Activated CD4-positive, CD25-positive, alpha-beta regulatory T cell treated with anti-CD3 and anti-CD28 coated beads, Interleukin-2, amount 50 U/mL, for 72 hours (primary cell): Measurements from ENCODE around the gene GPC6.

Experiments
- DNase-seq: peaks from one replicate; pipeline ENCODE4 v3.0.0; 2021

Gene GPC6

DNA sequence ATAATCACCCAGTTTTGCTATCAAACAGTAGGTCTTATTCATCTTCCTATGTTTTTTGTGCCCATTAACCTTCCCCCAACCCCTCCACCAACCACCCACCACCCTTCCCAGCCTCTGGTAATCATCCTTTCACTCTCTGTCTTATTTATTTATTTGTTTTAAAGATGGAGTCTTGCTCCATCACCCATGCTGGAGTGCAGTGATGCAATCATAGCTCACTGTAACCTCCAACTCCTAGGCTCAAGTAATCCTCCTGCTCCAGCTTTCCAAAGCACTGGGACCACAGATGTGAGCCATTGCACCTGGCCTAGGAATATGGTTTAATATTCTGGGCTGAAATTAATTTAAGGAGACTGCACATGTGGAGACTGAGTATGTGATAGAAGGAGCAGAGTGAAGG, 527.0 kb downstream of the GPC6 start:
- no peak for DNase-seq

DNA sequence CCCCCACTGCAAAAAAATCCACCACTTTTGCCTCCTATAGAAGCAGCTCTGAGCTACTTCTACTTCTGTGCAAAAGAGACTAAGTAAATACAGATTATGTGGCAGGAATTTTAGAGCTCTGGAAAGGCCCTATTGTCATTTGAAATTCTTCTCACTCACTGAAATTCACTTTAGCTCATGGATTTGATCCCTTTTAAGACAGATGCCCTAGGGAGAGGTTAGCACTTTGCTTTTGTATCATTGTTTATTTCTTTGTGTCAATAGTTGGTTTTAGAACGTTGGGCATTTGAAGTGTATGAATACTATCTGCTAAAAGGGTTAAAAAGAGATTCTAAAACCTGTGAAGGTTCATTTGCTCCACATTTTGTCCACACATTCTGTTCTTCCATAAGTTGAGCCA, 528.7 kb downstream of the GPC6 start:
- DNase-seq = no peak

DNA sequence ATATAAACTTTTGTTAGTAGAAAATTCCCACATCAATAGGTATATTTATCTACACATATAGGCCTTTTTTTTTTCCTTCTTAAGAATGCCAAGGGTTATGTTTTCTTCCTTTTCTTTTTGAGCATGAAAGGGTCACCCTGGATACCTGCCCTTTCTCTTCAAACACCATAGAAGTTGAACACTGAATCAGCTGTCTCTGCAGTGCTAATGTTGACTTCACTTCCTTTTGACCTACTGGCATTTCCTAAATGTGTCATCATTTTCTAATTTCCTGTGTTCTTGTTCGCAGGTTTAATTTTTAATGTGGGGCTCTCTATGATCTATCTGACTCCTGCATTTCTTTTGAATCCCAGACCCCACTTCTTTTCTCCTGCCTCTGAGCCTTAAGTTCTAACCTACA, 532.0 kb downstream of the GPC6 start:
- no peak for DNase-seq

DNA sequence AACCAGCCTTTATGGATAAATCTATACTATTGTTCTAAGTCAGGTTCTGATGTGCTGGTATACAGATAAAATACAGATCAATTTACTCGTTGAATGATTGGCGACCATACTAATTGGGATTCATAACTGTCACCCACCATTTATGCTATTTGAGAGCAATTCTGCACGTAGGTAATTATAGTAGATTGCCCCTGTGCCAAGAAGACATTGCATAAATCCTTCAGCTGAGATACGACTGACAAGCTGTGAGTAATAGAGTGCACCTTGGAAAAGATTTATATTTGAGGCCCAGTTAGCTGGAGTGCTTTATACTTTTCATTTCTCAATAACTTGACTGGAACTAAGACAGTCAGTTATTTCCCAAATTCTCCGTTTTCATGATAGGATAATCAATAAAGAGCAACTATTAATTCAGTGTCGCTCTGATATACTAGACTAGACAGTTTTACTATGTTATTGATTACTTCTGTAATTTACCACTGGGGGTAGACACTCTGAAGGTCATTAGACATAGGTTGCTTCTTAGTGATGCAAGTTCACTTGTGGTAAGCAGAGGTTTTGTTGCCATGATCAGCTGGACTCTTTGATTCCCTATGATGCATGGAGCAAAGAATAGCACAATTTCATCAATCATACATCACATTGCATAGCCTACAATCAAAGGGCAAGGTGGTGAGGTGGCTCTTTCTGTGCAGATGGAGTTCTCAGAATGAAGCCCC, 536.3 kb downstream of the GPC6 start:
- no peak for DNase-seq

DNA sequence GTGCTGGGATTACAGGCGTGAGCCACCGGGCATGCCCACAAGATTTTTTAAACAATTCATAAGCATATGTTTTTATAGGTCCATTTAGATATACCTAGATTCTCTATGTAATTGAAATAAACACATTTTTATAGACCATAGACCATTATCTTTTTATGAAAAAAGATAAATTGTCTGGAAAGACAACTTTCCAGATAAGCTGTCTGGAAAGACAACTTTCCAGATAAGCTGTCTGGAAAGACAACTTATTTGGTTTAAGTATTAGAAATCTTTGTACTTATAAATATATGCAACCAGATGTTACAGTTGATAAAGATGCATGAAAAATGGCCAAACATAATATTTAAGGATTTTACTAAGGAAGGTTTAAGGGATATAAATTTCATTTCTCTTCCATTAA, 538.5 kb downstream of the GPC6 start:
- DNase-seq = no peak

DNA sequence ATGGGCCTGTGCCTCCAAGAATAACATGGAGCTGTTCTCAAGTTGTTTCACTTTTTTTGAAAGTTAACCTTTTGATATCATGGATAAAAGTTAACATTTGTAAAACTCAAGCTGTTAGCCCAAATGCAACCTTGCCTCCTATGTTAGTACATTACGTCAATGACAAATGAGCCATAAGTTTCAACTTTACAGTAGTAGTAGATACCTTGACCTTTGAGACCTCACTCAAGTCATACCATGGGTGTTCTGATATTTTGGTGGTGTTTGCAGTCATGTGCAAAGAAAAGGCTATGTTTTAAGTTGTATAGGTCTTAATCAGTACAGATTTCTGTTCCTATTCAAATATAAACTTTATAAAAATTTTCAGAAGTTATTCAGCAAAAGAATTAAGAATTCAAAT, 539.2 kb downstream of the GPC6 start:
- DNase-seq = no peak

DNA sequence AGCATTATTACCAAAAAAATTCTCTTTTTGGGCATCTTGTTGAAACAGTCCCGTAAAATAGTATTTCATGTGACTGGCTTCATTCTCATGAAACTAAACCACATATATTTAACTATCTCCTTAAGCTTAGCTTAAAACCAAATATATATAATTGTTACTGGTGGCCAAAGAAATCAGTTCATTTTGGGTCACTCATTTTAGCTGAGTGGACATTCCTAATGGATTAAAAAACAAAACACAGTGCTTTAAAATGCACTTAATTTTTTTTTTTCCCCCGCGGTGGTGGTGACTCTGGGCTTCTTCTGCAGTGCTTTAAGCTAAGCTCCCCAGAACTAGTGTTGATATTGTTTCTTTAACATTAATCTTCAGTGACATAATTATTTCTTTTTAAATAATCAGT, 540.1 kb downstream of the GPC6 start:
- no peak for DNase-seq

DNA sequence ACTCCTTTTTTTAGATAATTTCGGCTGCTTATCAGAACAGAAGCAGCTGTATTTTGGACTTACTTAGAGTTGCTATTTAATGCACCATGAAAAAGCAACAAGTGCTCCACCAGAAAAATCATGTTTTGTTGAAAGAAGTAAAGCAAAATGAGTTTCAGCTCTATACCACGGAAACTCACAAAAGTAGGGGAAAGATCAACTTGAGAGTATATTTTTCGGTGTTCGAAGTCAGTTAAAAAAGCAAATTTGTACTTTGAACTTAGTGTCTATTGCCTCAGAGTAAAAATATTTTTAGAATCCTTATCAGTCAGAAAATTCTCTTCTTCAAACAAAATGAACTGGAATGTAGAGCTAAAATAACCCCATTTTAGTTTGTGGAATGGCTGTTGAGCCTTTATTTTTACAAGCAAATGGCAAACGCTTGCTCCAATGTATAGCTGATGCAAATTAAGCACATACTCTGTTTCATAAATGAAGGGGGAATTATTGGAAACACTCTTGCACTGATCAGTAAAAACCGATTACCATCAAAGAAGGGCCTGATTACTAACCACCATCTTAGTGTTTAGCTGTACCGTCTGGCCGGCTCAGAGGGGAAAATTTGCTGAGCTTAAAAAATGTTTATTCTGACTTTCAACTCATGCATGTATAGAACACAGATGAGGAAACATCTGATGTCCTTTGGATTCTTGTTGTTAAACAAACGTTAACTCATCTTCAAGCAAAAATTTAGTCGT, 540.7 kb downstream of the GPC6 start:
- no peak for DNase-seq

DNA sequence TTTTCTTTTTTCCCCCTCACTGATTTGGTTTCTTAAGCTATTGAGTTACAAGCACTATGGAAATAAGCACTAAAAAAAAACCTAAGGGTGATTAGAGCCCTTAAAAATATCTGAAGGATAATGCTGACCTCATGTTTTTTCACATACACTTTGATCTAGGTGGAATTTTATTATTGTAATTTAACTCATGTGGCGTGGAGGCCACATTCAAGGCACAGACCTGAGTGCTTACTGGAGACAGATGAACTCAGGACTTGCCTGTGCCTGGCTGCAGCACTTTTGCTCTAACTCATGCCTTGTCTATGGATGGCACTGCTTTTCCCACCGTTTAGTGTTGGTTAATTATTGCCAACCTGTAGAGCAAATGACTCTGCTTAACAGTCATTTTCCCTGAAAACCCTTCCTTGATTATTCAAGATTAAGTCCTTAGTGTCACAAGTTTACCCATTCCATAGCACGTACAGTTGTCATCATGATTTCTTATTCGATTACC, 541.4 kb downstream of the GPC6 start:
- DNase-seq = no peak

DNA sequence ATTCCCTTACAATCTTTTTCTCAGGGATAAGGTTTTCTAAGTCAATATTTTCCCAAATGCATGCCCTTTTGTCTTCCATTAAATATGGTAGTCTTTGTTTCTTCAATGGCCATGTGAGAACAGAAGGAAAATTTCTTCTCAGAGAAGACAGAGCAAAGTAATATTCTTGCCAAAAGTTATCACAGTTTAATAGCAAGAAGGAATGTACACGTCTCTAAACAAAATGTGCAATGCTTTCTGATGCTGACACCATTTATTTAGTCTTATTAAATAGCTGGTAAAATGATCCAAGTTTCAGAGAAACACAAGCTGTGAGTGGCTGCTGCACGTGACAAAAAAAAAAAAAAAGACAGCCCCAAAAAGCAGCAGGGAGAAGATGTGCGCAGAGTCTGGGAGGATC, 542.5 kb downstream of the GPC6 start:
- no peak for DNase-seq

DNA sequence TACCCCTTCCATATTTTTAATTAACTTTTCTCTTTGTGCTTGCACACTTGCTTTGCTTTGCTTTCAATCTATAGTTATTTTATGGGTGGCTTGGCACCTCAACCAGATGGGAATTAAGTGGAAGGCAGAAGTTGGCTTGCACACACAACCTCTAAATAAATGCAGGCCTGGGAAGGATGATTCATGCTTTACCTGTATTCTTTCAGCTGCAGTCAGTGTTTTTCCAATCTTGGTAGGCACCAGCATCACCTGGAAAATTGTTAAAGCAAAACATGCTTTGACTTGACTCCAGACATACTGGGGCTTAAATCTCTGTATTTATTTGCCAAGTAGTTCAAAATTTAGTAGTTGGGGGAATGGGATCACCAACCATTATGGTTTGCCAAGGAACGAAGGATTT, 543.0 kb downstream of the GPC6 start:
- DNase-seq = no peak

DNA sequence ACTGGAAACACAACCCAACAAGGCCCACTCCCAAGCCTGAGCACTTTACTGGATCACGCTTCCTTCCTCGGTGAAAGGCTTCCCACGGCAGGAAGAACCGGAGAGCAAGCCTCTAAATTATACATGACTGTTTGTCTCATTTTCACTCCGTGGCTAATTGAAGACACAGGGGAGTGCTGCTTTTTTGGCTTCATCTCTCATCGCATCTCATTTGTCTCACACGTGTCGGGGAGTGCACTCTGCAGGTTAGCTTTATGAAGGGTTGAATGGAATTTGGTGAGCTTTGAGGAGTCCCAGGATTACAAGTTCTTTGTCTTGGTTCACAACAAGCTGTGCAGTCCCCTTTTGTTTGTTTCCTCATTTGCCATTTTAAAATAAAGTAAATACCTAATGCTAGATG, 544.6 kb downstream of the GPC6 start:
- no peak for DNase-seq

DNA sequence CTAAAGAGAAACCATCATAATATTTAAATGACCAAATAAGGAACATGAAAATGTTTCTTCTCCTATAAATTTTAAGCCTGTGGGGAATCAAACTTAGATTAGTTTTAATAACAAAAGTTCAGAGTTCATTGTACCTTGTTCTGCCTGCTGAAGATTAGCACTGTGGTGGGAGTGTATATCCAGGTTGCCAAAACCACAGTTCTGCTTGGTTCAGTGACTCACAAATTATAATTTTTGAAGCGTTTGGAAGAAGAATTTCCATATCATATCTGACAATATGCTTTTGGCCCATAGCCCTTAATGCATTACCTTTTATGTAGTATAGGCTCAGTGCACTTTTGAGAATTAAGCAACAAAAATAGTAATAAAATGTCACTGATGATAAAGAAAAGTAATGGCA, 545.2 kb downstream of the GPC6 start:
- no peak for DNase-seq

DNA sequence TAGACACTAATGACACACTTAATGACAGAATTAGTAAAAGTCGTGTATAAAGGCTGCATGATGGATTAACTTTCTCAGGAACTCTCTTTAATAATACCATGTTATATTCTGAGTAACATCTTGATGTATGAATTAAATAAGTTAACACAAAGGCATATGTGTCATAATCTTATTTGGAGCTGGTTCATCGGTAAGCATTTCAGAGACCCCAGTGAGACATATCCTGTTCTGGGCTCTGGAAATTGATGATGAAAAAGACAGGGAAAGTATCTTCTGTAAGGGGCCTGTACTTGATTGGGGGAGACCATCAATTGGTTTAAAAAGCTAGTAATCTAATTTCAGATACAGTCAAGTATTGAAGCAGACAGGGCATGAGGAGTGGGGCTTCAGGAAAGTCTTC, 547.9 kb downstream of the GPC6 start:
- no peak for DNase-seq

DNA sequence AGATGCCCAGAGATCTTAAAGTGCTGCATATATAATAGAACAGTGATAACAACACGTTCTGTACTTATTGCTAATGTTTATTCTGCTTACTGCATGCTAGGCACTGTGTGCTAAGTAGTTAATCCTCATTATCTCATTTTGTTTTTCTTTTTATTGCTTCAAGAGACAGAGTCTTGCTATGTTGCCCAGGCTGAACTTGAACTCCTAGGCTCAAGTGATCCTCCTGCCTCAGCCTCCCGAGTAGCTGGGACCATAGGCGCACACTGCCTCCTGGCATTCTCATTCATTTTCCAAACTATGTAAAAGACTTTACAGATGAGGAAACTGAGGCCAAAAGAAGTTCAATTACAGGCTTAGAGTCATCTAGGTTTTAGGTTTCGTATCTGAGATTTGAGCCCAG, 548.4 kb downstream of the GPC6 start:
- DNase-seq = no peak

DNA sequence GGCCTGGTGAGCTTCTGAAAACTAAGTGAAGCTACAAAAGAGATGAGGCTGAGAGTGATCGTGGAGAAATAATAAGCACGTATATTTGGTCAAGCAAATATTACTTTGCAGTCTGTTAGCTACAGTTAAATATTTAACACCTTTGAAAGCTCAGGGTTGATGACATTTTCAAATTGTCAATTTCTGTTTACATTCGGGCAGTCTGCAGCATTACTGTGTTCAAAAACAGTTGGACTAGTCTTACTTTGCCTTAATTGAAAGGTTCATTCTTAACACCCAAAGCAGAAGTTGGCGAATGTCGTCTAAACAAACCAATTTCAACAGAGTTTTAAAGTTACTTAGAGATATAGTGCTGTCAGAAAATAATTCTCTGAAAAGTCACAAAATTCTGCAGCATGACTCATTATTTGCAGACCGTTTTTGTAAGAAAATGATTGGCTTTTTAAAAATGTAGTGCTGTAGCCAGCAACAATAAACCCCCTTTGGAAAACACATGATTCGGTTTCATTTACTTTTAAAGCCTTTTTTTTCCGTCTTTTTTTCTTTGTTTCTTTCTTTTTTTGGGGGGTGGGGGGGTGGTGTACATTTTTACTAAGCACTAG, 549.0 kb downstream of the GPC6 start:
- DNase-seq = no peak

DNA sequence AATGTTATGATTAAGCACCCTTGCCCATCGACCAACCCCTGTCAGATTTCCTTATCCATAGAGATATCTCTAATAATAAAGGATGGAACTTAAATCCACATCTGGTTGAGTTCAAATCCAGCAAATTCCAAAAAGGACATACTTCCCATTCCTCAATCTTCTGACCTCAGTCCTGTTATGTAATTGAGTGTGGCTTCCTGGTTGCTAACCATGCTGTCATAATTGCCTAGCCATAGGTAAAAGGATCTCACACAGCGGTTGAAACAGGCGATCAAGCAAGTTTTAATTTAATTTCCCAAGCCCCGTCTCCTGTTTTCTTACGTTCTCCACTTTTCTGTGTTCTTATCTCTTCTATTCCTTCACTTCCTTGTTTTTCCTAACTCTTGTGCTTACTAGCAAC, 550.3 kb downstream of the GPC6 start:
- no peak for DNase-seq

DNA sequence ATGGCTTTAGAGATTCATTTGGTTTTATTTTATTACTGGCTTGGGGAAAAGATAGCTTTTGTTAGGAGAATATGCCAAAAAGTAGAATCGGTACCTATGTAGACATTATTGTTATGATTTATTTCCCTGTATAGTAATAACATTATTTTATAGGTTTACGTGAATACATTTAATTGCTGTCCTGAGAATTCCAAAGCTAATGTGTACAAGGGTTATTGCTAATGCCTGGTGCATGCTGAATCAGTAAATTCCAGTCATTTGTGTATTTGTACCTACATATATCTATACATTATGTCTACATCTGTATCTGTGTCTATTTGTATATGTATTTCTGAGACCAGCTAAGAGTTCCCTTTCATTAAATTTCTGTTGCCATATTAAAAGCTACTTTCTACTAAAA, 550.9 kb downstream of the GPC6 start:
- no peak for DNase-seq

DNA sequence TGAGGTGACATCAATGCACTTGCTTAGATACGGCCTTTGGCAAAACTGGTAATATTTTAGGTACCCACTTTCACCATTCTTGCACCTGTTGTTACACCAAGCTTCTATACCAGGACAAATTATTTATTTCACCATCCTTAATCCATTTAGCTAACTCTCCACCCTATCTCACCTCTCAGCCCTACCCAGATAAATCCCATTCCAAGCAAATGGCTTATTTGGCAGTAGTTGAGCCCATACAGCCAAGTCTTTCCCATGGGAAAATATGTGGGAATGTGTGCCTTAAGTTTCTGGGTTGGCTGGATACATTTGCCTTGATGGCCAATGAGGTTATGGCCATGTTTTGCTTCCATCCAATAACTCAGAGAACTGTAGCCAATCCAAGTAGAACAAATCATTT, 551.9 kb downstream of the GPC6 start:
- no peak for DNase-seq

DNA sequence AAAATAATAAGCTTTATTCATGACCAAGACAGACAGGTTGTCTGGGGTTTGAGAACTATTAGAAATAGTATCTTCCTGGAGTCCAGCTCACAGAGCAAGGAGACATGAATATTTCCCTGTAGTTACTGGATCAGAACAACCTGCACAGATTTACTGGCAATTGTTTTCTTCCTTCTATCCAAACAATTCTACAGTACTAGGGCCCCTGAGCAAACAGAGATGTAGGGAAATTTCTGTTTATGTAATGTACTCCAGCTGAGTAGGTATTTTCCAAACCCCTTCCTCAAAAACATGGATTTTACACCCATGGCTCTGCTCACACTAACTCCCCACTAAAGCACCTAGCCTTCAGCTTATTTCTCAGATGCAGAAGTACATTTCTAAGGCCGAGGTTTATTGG, 557.6 kb downstream of the GPC6 start:
- no peak for DNase-seq

DNA sequence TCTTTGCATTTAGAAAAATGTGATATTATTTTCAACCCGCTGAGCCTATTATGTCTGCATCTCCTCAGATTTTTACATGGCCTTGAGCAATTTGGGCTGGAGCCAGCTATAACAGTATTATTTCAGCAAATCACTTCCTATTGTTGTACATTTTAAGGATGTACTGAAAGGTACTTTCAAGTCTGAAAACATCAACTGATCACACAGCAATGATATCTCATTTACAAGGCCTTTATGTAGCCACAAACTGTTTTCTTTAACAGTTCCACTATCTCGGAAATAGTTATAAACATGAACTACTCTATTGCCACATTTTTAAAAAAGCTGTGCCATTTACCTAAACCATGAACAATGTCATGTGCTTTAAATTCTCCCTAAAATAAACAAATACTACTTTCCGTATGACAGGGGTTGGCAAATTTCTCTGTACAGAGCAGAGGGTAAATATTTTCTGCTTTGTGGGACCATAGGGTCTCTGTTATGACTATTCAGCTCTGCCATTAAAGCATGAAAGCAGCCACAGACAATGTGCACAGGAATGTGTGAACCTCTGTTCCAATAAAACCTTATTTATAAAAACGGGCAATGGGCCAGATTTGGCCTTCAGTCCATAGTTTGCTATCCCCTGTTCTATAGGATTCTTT, 560.4 kb downstream of the GPC6 start:
- no peak for DNase-seq

DNA sequence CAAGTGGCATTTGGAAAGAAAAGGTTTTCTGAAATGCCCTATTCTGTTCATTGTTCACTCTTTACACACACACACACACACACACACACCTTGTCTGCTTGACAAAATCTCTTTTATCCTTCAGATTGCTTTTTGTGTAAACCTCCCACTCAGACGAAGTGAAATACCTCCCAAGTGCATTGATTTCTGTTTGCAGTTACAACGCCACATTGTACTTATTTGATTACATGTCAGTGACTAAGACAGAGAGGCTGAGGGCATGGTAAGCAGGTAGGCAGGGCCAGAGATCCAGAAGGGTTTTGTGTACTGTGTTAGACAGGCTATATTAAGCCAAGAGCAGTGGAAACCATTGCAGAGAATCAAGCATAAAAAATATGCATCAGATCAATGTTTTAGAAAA, 561.8 kb downstream of the GPC6 start:
- no peak for DNase-seq

DNA sequence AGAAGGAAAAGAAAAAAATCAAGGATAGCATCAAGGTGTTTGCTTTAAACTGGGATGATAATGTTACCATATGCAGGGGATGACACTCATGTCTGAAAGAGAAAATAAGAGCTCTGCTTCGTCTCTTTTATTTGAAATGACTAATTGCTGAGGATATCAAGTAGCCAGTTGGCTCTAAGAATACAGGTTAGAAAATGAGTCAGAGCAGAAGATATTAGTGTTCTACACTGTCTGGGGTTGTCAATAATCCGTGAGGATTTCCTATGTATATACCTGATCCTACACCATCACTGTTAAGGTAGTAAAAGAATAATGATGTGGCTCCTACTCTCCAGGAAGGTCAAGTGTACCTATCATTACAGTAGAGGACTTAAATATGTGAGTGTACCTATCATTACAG, 562.5 kb downstream of the GPC6 start:
- DNase-seq = no peak
